Inflammatory macrophage treated with lipopolysaccharide for 1 hour (primary cell): ENCODE measurements around the gene MEGF6.
A peak's percentile ranks its signal among the peaks of the same experiment; 100 is the strongest.
"Not testable (repeated sequence)": the region's sequence is repeated elsewhere in the genome, so short reads cannot be mapped to it uniquely, and the experiment has no call there.

Experiments used
- DNase-seq, 2 donors: peaks; one replicate each; pipeline ENCODE4 v3.0.0-alpha.2; 2020 to 2022

Gene MEGF6

GRCh38 chr1:3590139-3590763, 21.1 kb downstream of the MEGF6 start:
- no peak for DNase-seq

DNA sequence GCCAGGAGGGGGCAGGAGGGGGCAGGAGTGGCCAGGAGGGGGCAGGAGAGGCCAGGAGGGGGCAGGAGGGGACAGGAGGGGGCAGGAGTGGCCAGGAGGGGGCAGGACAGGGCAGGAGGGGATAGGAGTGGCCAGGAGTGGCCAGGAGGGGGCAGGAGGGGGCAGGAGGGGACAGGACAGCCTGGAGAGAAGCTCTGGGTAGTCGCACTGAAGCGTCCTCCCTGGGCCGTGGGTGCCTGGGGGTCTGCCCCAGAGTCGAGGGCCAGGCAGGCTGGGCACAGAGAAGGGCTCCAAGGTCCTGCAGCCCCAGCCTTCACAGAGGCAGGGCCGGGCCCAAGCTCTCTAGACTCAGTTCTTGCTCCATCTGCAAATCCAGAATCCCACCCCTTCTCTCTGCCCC, 22.9 kb downstream of the MEGF6 start:
- no peak for DNase-seq

DNA sequence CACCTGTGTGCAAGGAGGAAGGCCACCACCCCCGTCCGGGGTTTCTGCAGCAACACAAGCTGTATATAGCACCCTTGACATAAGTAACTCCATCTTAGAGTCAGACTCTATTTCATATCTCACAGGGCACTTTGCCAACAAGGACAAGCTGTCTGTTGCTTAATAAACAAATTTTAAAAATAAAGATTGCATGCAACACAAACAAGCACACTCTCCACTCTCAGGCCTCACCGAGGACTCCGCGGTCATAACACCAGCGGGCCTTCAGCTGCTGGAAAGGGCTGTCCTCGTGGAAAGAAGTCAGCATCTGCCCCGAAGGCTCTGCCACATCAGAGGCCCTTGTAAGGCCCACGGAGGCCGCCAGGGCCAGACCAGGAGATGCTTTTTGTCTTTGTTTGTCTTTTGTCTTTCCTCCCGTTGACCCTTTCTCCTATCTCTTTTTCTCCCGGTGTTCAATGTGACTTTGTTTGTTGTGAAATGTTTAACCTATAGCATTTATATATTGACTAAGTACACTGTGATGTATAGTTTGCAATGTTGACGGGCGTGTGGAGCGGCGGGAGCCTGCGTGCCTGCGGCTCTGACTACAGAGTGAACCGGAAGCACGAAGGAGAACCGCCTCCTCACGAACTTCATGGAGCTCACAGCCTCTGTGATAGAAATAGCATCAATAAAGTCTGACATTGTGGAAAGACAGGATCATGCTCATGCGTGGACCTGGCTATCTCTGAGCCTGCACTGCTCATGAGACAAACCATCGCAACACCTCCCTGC, 24.1 kb downstream of the MEGF6 start:
- DNase-seq, result no peak

- no peak for DNase-seq
These were observed 25.3 kb downstream of the MEGF6 start for GRCh38 chr1:3585940-3586568.

- DNase-seq, result not testable (repeated sequence)
These were observed 25.9 kb downstream of the MEGF6 start for GRCh38 chr1:3585353-3585868.

DNA sequence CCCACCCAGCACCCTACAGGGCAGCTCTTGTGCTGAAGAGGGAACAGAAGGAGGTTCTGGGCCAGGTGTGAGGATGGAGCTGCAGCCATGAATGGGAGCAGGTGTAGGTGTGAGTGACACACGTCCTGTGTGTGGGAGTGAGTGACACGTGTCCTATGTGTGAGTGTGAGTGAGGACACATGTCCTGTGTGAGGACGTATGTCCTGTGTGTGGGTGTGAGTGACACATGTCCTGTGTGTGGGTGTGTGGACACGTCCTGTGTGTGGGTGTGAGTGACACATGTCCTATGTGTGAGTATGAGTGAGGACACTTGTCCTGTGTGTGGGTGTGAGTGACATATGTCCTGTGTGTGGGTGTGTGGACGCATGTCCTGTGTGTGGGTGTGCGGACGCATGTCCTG, 26.4 kb downstream of the MEGF6 start:
- peak in 1 of 2 donors; percentile 3 for DNase-seq

DNA sequence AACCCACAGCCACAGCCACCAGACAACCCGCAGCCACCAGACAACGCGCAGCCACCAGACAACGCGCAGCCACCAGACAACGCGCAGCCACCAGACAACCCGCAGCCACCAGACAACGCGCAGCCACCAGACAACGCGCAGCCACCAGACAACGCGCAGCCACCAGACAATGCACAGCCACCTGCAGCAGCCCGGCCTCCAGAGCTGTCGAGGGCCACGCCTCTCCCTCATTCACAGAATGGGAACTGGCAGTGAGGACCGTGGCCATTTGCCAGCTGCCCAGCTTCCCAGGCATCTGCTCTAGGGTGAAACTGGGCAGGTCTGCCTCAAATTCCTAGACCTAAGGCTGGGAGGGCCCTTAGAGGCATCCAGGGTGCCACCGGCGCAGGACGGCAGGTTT, 27.6 kb downstream of the MEGF6 start:
- DNase-seq, result not testable (repeated sequence)

DNA sequence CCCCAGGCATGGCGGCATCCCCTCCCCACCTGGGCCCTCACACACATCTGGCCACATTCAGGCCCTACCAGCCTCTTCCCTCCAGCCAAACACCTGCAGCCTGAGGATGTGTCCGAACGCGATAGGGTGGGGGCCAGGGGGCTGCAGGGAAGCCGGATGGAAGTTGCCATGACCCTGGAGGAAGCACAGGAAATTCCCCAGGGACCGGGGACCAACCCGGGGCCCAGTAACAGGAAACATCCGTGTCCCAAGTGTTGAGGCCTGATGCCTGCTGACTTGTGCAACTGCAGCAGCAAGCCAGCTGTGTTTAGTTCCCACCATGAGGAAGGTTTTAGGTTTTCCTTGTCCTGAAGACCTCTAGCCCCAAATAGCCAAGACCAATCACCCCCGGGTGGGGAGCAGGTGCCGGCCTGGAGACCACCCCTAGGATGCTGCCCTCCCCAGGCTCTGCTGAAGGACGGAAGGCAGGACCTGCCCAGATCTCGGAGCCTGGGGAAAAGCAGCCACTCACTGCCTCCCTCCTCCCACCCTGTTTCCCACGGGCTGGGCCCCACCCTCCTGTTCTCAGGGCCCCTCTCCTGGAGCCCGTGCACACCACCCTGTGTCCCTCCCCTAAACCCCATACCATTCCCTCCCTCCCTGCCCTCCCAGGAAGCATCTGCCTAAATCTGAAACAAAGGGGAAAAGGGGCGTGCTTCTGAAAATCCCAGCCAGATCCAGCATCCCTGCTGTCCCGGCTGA, 29.8 kb downstream of the MEGF6 start:
- DNase-seq, result no peak

- no peak for DNase-seq
These were observed 31.1 kb downstream of the MEGF6 start for GRCh38 chr1:3580231-3580630.

- DNase-seq, result no peak
These were observed 31.7 kb downstream of the MEGF6 start for GRCh38 chr1:3579626-3580025.

DNA sequence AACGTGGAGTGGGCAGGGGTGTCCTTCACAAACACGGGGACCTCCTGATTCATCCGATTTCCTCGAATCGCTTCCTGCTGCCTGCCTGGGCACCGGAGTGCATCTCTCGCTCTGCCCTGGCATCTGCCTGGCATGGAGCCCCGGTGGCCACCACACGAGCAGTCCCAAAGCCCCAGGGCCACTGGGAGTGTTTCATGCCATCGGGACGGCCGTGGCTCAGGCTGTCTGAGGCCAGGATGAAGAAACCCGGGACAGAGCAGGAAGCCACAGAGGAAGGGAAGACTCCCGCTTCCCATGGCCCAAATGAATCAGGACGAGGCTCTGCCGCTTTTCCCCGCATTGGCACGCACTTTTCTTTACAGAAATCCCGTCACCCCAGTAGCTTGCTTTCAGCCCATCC, 32.4 kb downstream of the MEGF6 start:
- no peak for DNase-seq

DNA sequence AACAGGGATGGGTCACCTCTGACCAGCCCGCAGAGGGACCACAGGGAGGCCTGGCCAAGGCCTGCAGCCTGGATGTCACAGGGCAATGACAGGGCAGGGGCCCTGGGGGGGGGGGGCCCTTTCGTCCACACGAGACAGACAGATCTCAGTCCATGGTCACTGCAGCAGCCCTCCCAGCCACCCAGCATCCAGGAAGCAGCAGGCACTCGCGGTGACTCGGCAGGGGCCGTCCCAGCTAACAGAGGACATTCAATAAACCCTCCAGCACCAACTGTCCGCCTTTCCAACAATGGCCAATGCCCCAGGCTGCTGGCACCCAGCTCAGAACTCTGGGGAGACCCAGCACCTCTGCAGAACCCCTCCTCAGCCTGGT, 32.9 kb downstream of the MEGF6 start:
- no peak for DNase-seq

GRCh38 chr1:3577711-3578432, 33.4 kb downstream of the MEGF6 start:
- no peak for DNase-seq

GRCh38 chr1:3577300-3577699, 34.0 kb downstream of the MEGF6 start:
- DNase-seq, result no peak

DNA sequence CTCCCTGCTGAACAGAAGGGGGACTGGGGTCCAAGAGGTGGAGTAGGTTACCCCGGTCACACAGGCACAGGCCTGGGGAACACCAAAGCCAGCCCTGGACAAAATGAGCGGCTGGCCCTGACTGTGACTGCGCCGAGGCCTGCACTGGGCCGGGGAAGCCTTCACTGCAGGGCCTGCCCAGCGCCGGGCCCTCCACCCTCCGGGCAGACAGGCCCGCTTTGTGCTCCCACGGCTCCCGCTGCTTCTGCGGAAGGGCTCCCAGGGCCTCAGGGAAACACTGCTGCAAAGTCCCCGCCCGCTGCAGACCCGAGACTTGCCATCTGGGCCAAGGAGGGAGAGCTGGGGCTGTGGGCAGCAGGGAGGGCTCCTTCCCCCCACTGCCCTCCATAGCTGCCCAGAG, 35.3 kb downstream of the MEGF6 start:
- no peak for DNase-seq

GRCh38 chr1:3575515-3575914, 35.8 kb downstream of the MEGF6 start:
- not testable (repeated sequence) for DNase-seq

- DNase-seq, result no peak
These were observed 37.8 kb downstream of the MEGF6 start for GRCh38 chr1:3573500-3573899.

GRCh38 chr1:3572638-3573037, 38.7 kb downstream of the MEGF6 start:
- DNase-seq, result not testable (repeated sequence)

DNA sequence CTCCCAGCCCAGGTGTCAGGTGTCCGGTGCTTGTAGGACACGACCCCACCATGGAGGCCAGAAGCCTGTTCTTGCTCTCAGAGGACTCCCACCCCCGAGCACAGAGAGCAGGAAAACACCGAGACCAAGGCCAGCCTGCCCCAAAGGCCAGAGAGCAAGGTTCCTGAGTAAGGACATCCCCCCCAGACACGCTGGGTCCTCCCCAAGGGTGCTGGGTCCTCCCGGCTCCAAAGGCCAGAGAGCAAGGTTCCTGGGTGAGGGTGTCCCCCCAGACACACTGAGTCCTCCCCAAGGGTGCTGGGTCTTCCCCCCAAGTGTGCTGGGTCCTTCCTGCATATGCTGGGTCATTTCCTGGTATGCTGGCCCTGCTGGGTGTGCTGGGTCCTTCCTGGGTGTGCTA, 40.0 kb downstream of the MEGF6 start:
- no peak for DNase-seq

GRCh38 chr1:3570066-3570986, 41.0 kb downstream of the MEGF6 start:
- no peak for DNase-seq

GRCh38 chr1:3569436-3569835, 41.9 kb downstream of the MEGF6 start:
- no peak for DNase-seq
